ENCODE data around the gene MDGA2. TPM values are rescaled to one million over a fixed set of nuclear protein-coding genes. Genes with fewer than 3 reads are reported as not detected.
A peak's percentile ranks its signal among the peaks of the same experiment; 100 is the strongest.

Gene MDGA2
- total and polyA plus RNA-seq, 2 of the 13 experiments (the other 11 are each of a cell fraction or from before 2014, with no cell fraction given), result not detected

- TF ChIP-seq AHDC1 (CRISPR knock-in tag; IDR thresholded peaks at IDR 0.05; ENCODE audit: borderline replicate concordance) (peak; percentile 24; the same call in 1 of the 2 replicates), MED13 (CRISPR knock-in tag; IDR thresholded peaks at IDR 0.05) (no peak), SUZ12 (IDR thresholded peaks at IDR 0.05; ENCODE audit: low read depth, low read length) (no peak), SOX5 (CRISPR knock-in tag; IDR thresholded peaks at IDR 0.05; ENCODE audit: borderline replicate concordance) (peak; percentile 26; the same call in 1 of the 2 replicates), FOXK2 (IDR thresholded peaks at IDR 0.05) (no peak), NFE2L2 (IDR thresholded peaks at IDR 0.05; ENCODE audit: low read length) (peak; percentile 72), HOMEZ (CRISPR knock-in tag; IDR thresholded peaks at IDR 0.05; ENCODE audit: low read depth) (no peak), TBX2 (CRISPR knock-in tag; IDR thresholded peaks at IDR 0.05; ENCODE audit: borderline replicate concordance) (no peak), ZNF326 (CRISPR knock-in tag; IDR thresholded peaks at IDR 0.05; ENCODE audit: borderline replicate concordance) (no peak), HOXD1 (CRISPR knock-in tag; IDR thresholded peaks at IDR 0.05) (no peak), ARID4A (CRISPR knock-in tag; IDR thresholded peaks at IDR 0.05; ENCODE audit: borderline replicate concordance) (no peak), MIXL1 (CRISPR knock-in tag; IDR thresholded peaks at IDR 0.05) (peak; percentile 26; the same call in 1 of the 2 replicates), HNF4G (IDR thresholded peaks at IDR 0.05; ENCODE audit: borderline replicate concordance, low read depth, low read length) (peak; percentile 36; the same call in 1 of the 2 replicates), HNF4G (CRISPR knock-in tag; IDR thresholded peaks at IDR 0.05; ENCODE audit: borderline replicate concordance, low read depth) (no peak), KLF9 (CRISPR knock-in tag; IDR thresholded peaks at IDR 0.05; ENCODE audit: low read depth) (no peak), ZNF253 (CRISPR knock-in tag; IDR thresholded peaks at IDR 0.05; ENCODE audit: borderline replicate concordance) (no peak), ZNF589 (CRISPR knock-in tag; conservative IDR thresholded peaks at IDR 0.05) (no peak)
- TF ChIP-seq, protein P1, sequence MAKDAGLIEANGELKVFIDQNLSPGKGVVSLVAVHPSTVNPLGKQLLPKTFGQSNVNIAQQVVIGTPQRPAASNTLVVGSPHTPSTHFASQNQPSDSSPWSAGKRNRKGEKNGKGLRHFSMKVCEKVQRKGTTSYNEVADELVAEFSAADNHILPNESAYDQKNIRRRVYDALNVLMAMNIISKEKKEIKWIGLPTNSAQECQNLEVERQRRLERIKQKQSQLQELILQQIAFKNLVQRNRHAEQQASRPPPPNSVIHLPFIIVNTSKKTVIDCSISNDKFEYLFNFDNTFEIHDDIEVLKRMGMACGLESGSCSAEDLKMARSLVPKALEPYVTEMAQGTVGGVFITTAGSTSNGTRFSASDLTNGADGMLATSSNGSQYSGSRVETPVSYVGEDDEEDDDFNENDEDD (CRISPR knock-in tag; IDR thresholded peaks at IDR 0.05; ENCODE audit: borderline replicate concordance), result no peak
Observed at GRCh38 chr14:47705683-47706082, 30.3 kb upstream of the MDGA2 start (continued).

All from HepG2 (cell line).